Heart left ventricle (tissue), 16 donors: Measurements from ENCODE around the gene GOLGA3. TPM values are rescaled to one million over a fixed set of nuclear protein-coding genes. Genes with fewer than 3 reads are reported as not detected.

Source experiments
- ATAC-seq, 4 donors: fragments of 200-7000 bp; cut with Tn5 transposase; one replicate each; pipeline ENCODE4 v1.9.1; 2020 to 2022; ENCODE audit warnings: moderate library complexity in 4 of 4, mild to moderate bottlenecking in 3 of 4, moderate number of reproducible peaks in 1 of 4
- DNase-seq, 5 donors: peaks; one replicate each; pipeline ENCODE4 v3.0.0-alpha.2; 2020
- H3K27ac ChIP-seq, 12 donors: fragments of 200-600 bp; sonication (generic) in 4 of 12; one replicate each; pipeline versions ENCODE4 v1.5.0 to v1.8.0; 2016 to 2022; ENCODE audit warnings: mild to moderate bottlenecking in 2 of 12
- H3K27me3 ChIP-seq, 9 donors: fragments of 200-600 bp; sonication (generic) in 2 of 9; one replicate each; pipeline versions ENCODE4 v1.5.1 to v1.8.0; 2016 to 2022; ENCODE audit warnings: mild to moderate bottlenecking in 3 of 9
- H3K36me3 ChIP-seq, 9 donors: fragments of 200-600 bp; sonication (generic) in 2 of 9; one replicate each; pipeline versions ENCODE4 v1.5.0 to v1.8.0; 2018 to 2022; ENCODE audit warnings: mild to moderate bottlenecking in 2 of 9
- H3K4me1 ChIP-seq, 12 donors: fragments of 200-600 bp; sonication (generic) in 4 of 12; one replicate each; pipeline versions ENCODE4 v1.5.0 to v1.8.0; 2016 to 2022; ENCODE audit warnings: mild to moderate bottlenecking in 3 of 12
- H3K4me3 ChIP-seq, 12 donors: fragments of 200-600 bp; sonication (generic) in 4 of 12; one replicate each; pipeline versions ENCODE4 v1.5.0 to v1.8.0; 2017 to 2022; ENCODE audit warnings: mild to moderate bottlenecking in 9 of 12, moderate library complexity in 4 of 12
- H3K9me3 ChIP-seq, 12 donors: fragments of 200-600 bp; sonication (generic) in 4 of 12; one replicate each; pipeline versions ENCODE4 v1.5.0 to v1.8.0; 2016 to 2022; ENCODE audit warnings: mild to moderate bottlenecking in 1 of 12
- CTCF ChIP-seq, 12 donors: fragments of 200-600 bp; sonication (generic) in 4 of 12; IDR thresholded peaks; one replicate each; pipeline versions ENCODE4 v1.5.0 to v1.8.0; 2018 to 2022; ENCODE audit warnings: antibody characterized with exemption in 12 of 12, mild to moderate bottlenecking in 5 of 12
- POLR2A ChIP-seq, 2 donors: fragments of 450-650 bp; IDR thresholded peaks; one replicate each; pipeline ENCODE4 v1.6.1; 2017; ENCODE audit warnings: antibody characterized with exemption in 2 of 2, mild to moderate bottlenecking in 2 of 2, moderate library complexity in 2 of 2
- WGBS, 4 donors: extraction: QIAGEN DNeasy Blood & Tissue Kit in 2 of 4; methylation state at CpG; one replicate each; pipeline versions ENCODE4 v1.1.5 to v1.1.7; 2013 to 2018; 5-methylcytosine and 5-hydroxymethylcytosine counted together
- intact Hi-C, 10 donors: fragments of 100-400 bp; cut with DNase I; formaldehyde crosslinking; loops; one replicate each; pipeline versions ENCODE4 v1.11.1 to v1.14.2; 2022
- polyA plus RNA-seq, 2 donors: library from polyadenylated mRNA; stranded (reverse); fragments of 200-250 nt; gene quantifications; one replicate each; pipeline ENCODE4 v1.2.3, GENCODE V29; 2013
- total RNA-seq, 9 donors: library from RNA; depleted of rRNA in 2 of 9; stranded (reverse); fragments of >200 nt in 2 of 9; fragmentation: NEBNext Ultra II Directional in 3 of 9; extraction: Animal tissue kit (Norgen Biotek cat#: 25700) in 3 of 9; gene quantifications; one replicate each; pipeline versions ENCODE4 v1.1.0 to v1.2.4, GENCODE V29; 2016 to 2023
- donor health status: ischemic (EF 13 %, LVEDD 7.1; RV severe dilation, severe dysfunction).
- donor health status: healthy with polysubstance abuse.
- donor health status: DM: no; HTN: yes; CAD: no.
- donor health status: DM: no; HTN: no; CAD: no.
- donor health status: ischemic (EF 25% LVEDD 6.9; RV normal size, moderate dysfunction).
- donor health status: ischemic (EF 25% LVEDD 5.7; RV mildly dilated, moderate dysfunction).
- donor health status: healthy.
- donor health status: DM: yes; HTN: yes; CAD: no.
- donor health status: ischemic (EF 35%, LVEDD 5.7; RV mildly dilated, moderate dysfunction).
- donor health status: nonischemic (EF 11% LVEDD 7.7; RV severe dilation, severe dysfunction).
- donor health status: DM: yes; HTN: yes; CAD: no.
- donor health status: PGD.
- donor health status: ischemic (EF 29% LVEDD 5.4; RV normal size, mild dysfunction).
- donor health status: nonischemic (EF 23%, LVEDD 6.1; RV moderate dilation, normal function).

The GOLGA3 gene
- total and polyA plus RNA-seq, 11 donors: 12.0 to 46.2 (median 34.3) TPM

GRCh38 chr12:132784580-132784979 is 44.1 kb downstream of the GOLGA3 start:
- no peaks in the 10 kb centered on the region for H3K9me3 ChIP-seq
- intact Hi-C loops: no loop called here
- WGBS, 4 donors: 85 to 92% (median 89%) methylated on average over 9 of the region's 9 CpGs
- TF ChIP-seq POLR2A (IDR thresholded peaks at IDR 0.05) (no peak), CTCF (IDR thresholded peaks at IDR 0.05) (no peak)
- DNase-seq (no peak), ATAC-seq (no peak)
- no peaks in the 10 kb centered on the region for H3K27me3 ChIP-seq
- H3K27ac ChIP-seq: no peak overlapping the region
- no peak overlapping the region for H3K4me3 ChIP-seq
- peaks cover 0 to 92% (median 86%) of the 10 kb centered on the region in 9 donors for H3K36me3 ChIP-seq
- H3K4me1 ChIP-seq: no peaks in the 10 kb centered on the region

- WGBS, 4 donors: 81 to 89% (median 86%) methylated on average over 16 to 22 of the region's 22 CpGs
- H3K4me3 ChIP-seq: no peak overlapping the region
- ATAC-seq (peak in 2 of 4 donors; percentile 21 to 55), DNase-seq (peak in 2 of 5 donors; percentile 46 to 60)
- no peak overlapping the region for H3K27ac ChIP-seq
- TF ChIP-seq POLR2A (IDR thresholded peaks at IDR 0.05): no peak
- peaks cover 0 to 92% (median 86%) of the 10 kb centered on the region in 9 donors for H3K36me3 ChIP-seq
- H3K27me3 ChIP-seq: no peaks in the 10 kb centered on the region
- intact Hi-C loops: no loop called here
- H3K9me3 ChIP-seq: no peaks in the 10 kb centered on the region
- no peaks in the 10 kb centered on the region for H3K4me1 ChIP-seq
Observed at GRCh38 chr12:132783917-132784531, 44.6 kb downstream of the GOLGA3 start.

GRCh38 chr12:132781938-132782337 is 46.7 kb downstream of the GOLGA3 start:
- intact Hi-C loops: no loop called here
- WGBS, 4 donors: 91 to 96% (median 94%) methylated on average over 5 to 12 of the region's 12 CpGs

GRCh38 chr12:132779781-132780353 is 48.8 kb downstream of the GOLGA3 start:
- Histone ChIP-seq H3K9me3 (no peaks in the 10 kb centered on the region), H3K4me1 (peaks cover 0 to 10% (median 2%) of the 10 kb centered on the region in 12 donors), H3K27ac (no peak overlapping the region), H3K4me3 (no peak overlapping the region), H3K27me3 (no peaks in the 10 kb centered on the region), H3K36me3 (peaks cover 0 to 98% (median 93%) of the 10 kb centered on the region in 9 donors)
- DNase-seq (no peak), ATAC-seq (no peak)
- TF ChIP-seq POLR2A (IDR thresholded peaks at IDR 0.05): no peak
- no peak for TF ChIP-seq CTCF (IDR thresholded peaks at IDR 0.05)
- intact Hi-C loops: no loop called here
- 95 to 98% (median 96%) methylated on average over 25 to 30 of the region's 30 CpGs for WGBS, 4 donors

More at GRCh38 chr12:132781938-132782337, 46.7 kb downstream of the GOLGA3 start:
- Histone ChIP-seq H3K27me3 (no peaks in the 10 kb centered on the region), H3K9me3 (no peaks in the 10 kb centered on the region), H3K36me3 (peaks cover 0 to 98% (median 93%) of the 10 kb centered on the region in 9 donors), H3K4me3 (no peak overlapping the region), H3K4me1 (peaks cover 0 to 7% (median 2%) of the 10 kb centered on the region in 12 donors), H3K27ac (no peak overlapping the region)
- no peak for DNase-seq
- ATAC-seq: no peak
- TF ChIP-seq CTCF (IDR thresholded peaks at IDR 0.05) (no peak), POLR2A (IDR thresholded peaks at IDR 0.05) (no peak)
